ENCODE data around the gene OIT3.

- TF ChIP-seq CTCF (IDR thresholded peaks at IDR 0.05; ENCODE audit: control extremely low read depth in 1 of 3, insufficient read depth in 1 of 3, low read depth in 1 of 3, low read length in 3 of 3) (no peak), JUND (IDR thresholded peaks at IDR 0.05; ENCODE audit: low read length) (no peak), NRF1 (IDR thresholded peaks at IDR 0.05; ENCODE audit: low read depth, low read length) (no peak), ATF2 (IDR thresholded peaks at IDR 0.05; ENCODE audit: low read length) (no peak), EZH2 (IDR thresholded peaks at IDR 0.05; ENCODE audit: low read depth, low read length, severe bottlenecking) (no peak)
Observed at GRCh38 chr10:72904806-72905205, 11.3 kb downstream of the OIT3 start.

Data from H1 (cell line).